Nephron progenitor cell (in vitro differentiated cells): Measurements from ENCODE around the gene AADACL3.

Experiments
- DNase-seq: peaks from one replicate; pipeline ENCODE4 v3.0.0; 2021
- H3K27ac Mint-ChIP-seq: 2 replicates; pipeline ENCODE4 v1.8.0; 2021; ENCODE audit warnings: mild to moderate bottlenecking, moderate library complexity, mixed read lengths
- H3K27me3 Mint-ChIP-seq: 2 replicates; pipeline ENCODE4 v1.8.0; 2021; ENCODE audit warnings: mild to moderate bottlenecking, low read depth, mixed read lengths; ENCODE audit not compliant: poor library complexity
- H3K36me3 Mint-ChIP-seq: 2 replicates; pipeline ENCODE4 v1.8.0; 2021; ENCODE audit warnings: low read depth, mixed read lengths
- H3K4me1 Mint-ChIP-seq: 2 replicates; pipeline ENCODE4 v1.8.0; 2021; ENCODE audit warnings: mixed read lengths
- H3K4me3 Mint-ChIP-seq: 2 replicates; pipeline ENCODE4 v1.8.0; 2021; ENCODE audit warnings: mild to moderate bottlenecking, moderate library complexity, mixed read lengths
- H3K9me3 Mint-ChIP-seq: 2 replicates; pipeline ENCODE4 v1.8.0; 2021; ENCODE audit warnings: mild to moderate bottlenecking, moderate library complexity, mixed read lengths
- TF ChIP-seq, protein P1 (sequence below): fragments of 200-600 bp; sonication (generic); IDR thresholded peaks from 2 replicates; pipeline ENCODE4 v1.5.0; 2021; ENCODE audit warnings: antibody characterized with exemption

The AADACL3 gene

GRCh38 chr1:12756273-12756672, 40.4 kb downstream of the AADACL3 start:
- TF ChIP-seq, protein P1, sequence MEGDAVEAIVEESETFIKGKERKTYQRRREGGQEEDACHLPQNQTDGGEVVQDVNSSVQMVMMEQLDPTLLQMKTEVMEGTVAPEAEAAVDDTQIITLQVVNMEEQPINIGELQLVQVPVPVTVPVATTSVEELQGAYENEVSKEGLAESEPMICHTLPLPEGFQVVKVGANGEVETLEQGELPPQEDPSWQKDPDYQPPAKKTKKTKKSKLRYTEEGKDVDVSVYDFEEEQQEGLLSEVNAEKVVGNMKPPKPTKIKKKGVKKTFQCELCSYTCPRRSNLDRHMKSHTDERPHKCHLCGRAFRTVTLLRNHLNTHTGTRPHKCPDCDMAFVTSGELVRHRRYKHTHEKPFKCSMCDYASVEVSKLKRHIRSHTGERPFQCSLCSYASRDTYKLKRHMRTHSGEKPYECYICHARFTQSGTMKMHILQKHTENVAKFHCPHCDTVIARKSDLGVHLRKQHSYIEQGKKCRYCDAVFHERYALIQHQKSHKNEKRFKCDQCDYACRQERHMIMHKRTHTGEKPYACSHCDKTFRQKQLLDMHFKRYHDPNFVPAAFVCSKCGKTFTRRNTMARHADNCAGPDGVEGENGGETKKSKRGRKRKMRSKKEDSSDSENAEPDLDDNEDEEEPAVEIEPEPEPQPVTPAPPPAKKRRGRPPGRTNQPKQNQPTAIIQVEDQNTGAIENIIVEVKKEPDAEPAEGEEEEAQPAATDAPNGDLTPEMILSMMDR: no peak
- Mint-ChIP-seq H3K4me3 (no peak overlapping the region), H3K9me3 (no peaks in the 10 kb centered on the region), H3K36me3 (no peaks in the 10 kb centered on the region), H3K4me1 (peaks cover 6% of the 10 kb centered on the region), H3K27ac (no peak overlapping the region), H3K27me3 (peaks cover 57% of the 10 kb centered on the region)
- no peak for DNase-seq

DNA sequence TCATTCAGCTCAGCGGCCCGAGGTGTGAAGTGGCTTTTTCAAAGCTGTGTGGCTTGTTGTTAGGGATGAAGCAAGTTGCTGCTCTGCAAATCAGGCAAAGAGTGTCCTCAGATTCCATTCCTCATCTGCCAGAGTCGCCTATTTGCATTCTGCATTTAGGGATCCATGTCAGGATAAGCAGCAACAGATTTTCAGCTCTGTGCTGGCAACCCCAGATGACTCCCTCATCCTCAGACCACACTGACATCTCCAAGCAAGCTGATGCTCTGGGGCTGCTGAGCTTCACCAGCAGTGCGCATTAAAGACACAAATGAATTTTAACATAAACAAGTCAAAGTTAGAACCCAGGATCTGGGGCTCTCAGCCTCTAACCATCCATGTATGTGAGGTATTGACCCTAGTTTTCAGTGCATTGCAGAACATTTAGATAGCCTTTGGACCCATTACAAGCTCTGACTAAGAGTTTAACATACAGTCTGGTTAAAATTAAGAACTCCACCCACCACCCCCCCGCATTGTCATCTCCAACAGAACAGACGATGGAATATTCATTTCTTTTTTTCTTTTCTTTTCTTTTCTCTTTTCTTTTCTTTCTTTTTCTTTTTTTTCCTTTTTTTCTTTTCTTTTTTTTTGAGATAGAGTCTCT, 41.0 kb downstream of the AADACL3 start:
- H3K9me3 Mint-ChIP-seq: no peaks in the 10 kb centered on the region
- no peak overlapping the region for H3K27ac Mint-ChIP-seq
- DNase-seq: no peak
- H3K4me3 Mint-ChIP-seq: no peak overlapping the region
- no peaks in the 10 kb centered on the region for H3K36me3 Mint-ChIP-seq
- TF ChIP-seq, protein P1: no peak
- peaks cover 56% of the 10 kb centered on the region for H3K27me3 Mint-ChIP-seq
- H3K4me1 Mint-ChIP-seq: peaks cover 6% of the 10 kb centered on the region

- Mint-ChIP-seq H3K27ac (no peak overlapping the region), H3K4me3 (no peak overlapping the region), H3K27me3 (peaks cover 54% of the 10 kb centered on the region), H3K9me3 (no peaks in the 10 kb centered on the region), H3K36me3 (no peaks in the 10 kb centered on the region), H3K4me1 (peaks cover 6% of the 10 kb centered on the region)
- no peak for DNase-seq
- TF ChIP-seq, protein P1: no peak
Measured at GRCh38 chr1:12757836-12758235, 41.9 kb downstream of the AADACL3 start.

- peak; percentile 20 for DNase-seq
- H3K36me3 Mint-ChIP-seq: no peaks in the 10 kb centered on the region
- H3K27me3 Mint-ChIP-seq: peaks cover 43% of the 10 kb centered on the region
- peaks cover 6% of the 10 kb centered on the region for H3K4me1 Mint-ChIP-seq
- H3K9me3 Mint-ChIP-seq: no peaks in the 10 kb centered on the region
- H3K27ac Mint-ChIP-seq: no peak overlapping the region
- TF ChIP-seq, protein P1: peak; percentile 25
- no peak overlapping the region for H3K4me3 Mint-ChIP-seq
Measured at GRCh38 chr1:12760256-12760795, 44.4 kb downstream of the AADACL3 start.

DNA sequence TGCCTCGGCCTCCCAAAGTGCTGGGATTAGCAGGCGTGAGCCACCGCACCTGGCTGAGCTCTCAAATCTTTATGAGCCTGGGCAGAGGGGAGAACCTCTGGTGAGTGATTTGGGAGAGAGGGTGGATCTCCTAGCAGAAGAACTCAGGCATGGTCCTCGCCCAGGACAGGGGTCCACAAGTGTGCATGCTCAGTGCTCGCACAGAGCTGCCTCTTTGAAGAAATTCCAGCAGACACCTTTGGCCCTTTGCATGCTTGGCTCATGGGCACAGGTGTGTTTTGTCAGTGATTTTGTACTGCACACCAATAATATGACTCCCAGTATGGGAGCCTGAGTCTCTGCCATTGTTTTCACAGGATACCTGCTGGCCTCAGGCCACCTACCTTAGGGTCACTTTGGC, 45.9 kb downstream of the AADACL3 start:
- Mint-ChIP-seq H3K9me3 (peaks cover 2% of the 10 kb centered on the region), H3K36me3 (no peaks in the 10 kb centered on the region), H3K27me3 (peaks cover 38% of the 10 kb centered on the region), H3K4me3 (no peak overlapping the region), H3K4me1 (peaks cover 6% of the 10 kb centered on the region), H3K27ac (no peak overlapping the region)
- TF ChIP-seq, protein P1: no peak
- DNase-seq: no peak

DNA sequence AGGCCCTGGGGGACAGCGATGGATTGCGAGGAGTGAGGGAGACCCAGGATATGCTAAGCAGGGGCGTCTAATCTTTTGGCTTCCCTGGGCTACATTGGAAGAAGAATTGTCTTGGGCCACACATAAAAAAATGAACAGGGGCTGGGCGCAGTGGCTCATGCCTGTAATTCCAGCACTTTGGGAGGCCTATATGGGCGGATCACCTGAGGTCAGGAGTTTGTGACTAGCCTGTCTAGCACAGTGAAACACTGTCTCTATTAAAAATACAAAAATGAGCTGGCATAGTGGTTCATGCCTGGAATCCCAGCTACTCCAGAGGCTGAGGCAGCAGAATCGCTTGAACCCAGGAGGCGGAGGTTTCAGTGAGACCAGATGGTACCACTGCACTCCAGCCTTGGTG, 46.9 kb downstream of the AADACL3 start:
- TF ChIP-seq, protein P1: no peak
- DNase-seq: no peak
- Mint-ChIP-seq H3K9me3 (peaks cover 3% of the 10 kb centered on the region), H3K27me3 (peaks cover 30% of the 10 kb centered on the region), H3K4me3 (no peak overlapping the region), H3K4me1 (peaks cover 6% of the 10 kb centered on the region), H3K27ac (no peak overlapping the region), H3K36me3 (no peaks in the 10 kb centered on the region)
